Muscle layer of colon (tissue), 2 donors: Measurements from ENCODE around the gene LRRC8E.
A peak's percentile ranks its signal among the peaks of the same experiment; 100 is the strongest.
"Not testable (repeated sequence)": the region's sequence is repeated elsewhere in the genome, so short reads cannot be mapped to it uniquely, and the experiment has no call there.

Source experiments
- H3K27ac ChIP-seq: one replicate; pipeline ENCODE4 v1.7.0; 2013; ENCODE audit warnings: low read depth, mild to moderate bottlenecking, low read length, moderate library complexity
- H3K27me3 ChIP-seq, 2 donors: one replicate each; pipeline ENCODE4 v1.7.0; 2013; ENCODE audit warnings: low read length in 2 of 2, mild to moderate bottlenecking in 2 of 2; ENCODE audit not compliant: insufficient read depth in 2 of 2, control insufficient read depth in 1 of 2
- H3K36me3 ChIP-seq: one replicate; pipeline ENCODE4 v1.7.0; 2013; ENCODE audit warnings: mild to moderate bottlenecking, low read length; ENCODE audit not compliant: insufficient read depth
- H3K4me1 ChIP-seq: one replicate; pipeline ENCODE4 v1.7.0; 2013; ENCODE audit warnings: mild to moderate bottlenecking, low read length; ENCODE audit not compliant: insufficient read depth
- H3K4me3 ChIP-seq, 2 donors: one replicate each; pipeline ENCODE4 v1.7.0; 2013; ENCODE audit warnings: low read length in 2 of 2, low read depth in 1 of 2, mild to moderate bottlenecking in 1 of 2, moderate library complexity in 1 of 2
- H3K9ac ChIP-seq: one replicate; pipeline ENCODE4 v1.7.0; 2013; ENCODE audit warnings: low read length
- H3K9me3 ChIP-seq: one replicate; pipeline ENCODE4 v1.7.0; 2013; ENCODE audit warnings: mild to moderate bottlenecking, low read length
- donor health status: abdominal sarcoma.
- donor health status: Adenocarcinoma of cecum.

LRRC8E gene

DNA sequence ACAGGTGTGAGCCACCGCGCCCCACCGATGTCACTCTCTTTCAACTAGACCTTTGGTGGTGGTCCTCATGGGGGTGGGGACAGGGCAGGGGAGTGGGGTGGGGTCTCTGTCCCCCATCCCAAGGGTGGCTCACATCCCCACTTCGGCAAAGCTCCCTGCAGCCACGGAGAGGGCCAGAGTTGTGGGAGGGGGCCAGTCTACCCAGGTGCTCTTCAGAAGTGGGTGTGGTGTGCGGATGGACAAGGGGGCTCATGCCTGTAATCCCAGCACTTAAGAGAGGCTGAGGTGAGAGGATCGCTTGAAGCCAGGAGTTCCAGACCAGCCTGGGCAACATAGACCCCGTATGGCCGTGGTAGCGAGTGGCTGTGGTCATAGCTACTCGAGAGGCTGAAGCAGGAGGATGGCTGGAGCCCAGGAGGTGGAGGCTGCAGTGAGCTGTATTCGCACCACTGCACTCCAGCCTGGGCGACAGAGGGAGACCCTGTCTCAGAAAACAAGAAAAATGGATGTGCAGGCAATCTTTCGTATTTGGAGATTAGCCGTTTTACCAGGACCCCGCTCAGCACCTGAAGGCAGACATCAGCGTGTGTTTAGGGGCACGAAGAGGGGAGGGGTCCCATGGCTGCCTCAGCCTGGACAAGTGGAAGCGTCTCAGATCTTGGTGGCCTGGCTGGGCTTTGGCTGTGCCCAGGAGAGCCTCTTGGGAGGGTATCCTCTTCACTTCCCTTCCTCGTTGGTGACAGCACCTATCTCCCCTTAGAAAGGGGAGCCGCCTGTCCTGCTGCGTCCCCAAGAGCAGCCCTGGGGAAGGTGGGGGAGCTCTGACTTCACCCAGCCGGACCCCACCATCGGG lies 27.2 kb downstream of the LRRC8E start:
- Histone ChIP-seq H3K4me1 (peaks cover 10% of the 10 kb centered on the region), H3K4me3 (no peak overlapping the region), H3K36me3 (peaks cover 18% of the 10 kb centered on the region), H3K27me3 (peaks cover 18 to 62% of the 10 kb centered on the region in 2 donors), H3K9me3 (no peaks in the 10 kb centered on the region), H3K9ac (no peak overlapping the region), H3K27ac (no peak overlapping the region)

DNA sequence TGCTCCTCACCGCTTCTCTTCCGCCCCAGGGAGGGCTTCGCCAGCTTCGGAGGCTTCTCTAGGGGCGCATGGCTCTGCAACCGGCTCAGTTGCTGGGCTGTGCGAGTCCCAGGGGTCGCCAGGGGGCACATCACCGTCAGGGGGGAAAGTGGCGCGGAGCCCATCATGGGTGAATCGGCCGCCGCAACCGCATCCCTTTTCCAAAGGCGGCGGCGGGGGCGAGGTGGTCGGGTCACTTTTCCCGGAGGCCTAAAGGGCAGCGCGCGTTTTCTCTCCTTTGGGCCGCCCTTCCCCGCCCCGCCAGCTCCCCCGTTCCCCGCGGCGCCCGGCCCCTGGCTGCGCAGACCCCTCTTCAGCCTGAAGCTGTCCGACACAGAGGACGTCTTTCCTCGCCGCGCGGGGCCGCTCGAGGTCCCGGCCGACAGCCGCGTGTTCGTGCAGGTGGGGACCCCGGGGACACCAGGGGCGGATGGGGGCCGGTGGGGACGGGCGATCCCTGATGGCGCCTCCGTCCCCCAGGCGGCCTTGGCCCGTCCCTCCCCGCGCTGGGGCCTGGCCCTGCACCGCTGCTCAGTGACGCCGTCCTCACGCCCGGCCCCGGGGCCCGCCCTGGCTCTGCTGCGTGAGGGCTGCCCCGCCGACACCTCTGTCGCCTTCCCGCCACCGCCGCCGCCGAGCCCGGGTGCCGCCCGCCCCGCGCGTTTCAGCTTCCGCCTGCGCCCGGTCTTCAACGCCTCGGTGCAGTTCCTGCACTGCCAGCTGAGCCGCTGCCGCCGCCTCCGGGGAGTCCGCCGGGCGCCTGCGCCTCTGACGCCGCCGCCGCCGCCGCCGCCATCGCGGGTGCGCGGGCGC lies 28.0 kb downstream of the LRRC8E start:
- Histone ChIP-seq H3K9me3 (no peaks in the 10 kb centered on the region), H3K4me1 (peaks cover 15% of the 10 kb centered on the region), H3K27ac (no peak overlapping the region), H3K36me3 (peaks cover 9% of the 10 kb centered on the region), H3K27me3 (peaks cover 18 to 62% of the 10 kb centered on the region in 2 donors), H3K9ac (no peak overlapping the region), H3K4me3 (no peak overlapping the region)

DNA sequence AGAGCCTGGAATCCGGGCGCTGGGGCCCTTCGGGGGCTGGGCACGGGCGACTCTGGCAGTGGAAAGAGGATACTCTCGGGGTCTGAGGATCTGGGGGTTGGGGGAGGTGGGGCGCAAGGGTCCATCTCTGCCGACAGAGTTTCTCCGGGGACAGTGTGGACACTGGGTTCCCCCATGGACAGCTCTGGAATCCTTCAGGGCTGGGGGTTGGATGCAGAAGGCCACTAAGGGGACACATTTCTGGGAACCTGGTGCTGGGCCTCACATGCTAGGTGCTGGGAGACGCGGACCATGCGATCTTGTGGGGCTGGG lies 28.6 kb downstream of the LRRC8E start:
- Histone ChIP-seq H3K4me1 (peaks cover 21% of the 10 kb centered on the region), H3K27me3 (peaks cover 18 to 62% of the 10 kb centered on the region in 2 donors), H3K9me3 (no peaks in the 10 kb centered on the region), H3K36me3 (peaks cover 7% of the 10 kb centered on the region), H3K27ac (no peak overlapping the region), H3K9ac (no peak overlapping the region), H3K4me3 (no peak overlapping the region)

DNA sequence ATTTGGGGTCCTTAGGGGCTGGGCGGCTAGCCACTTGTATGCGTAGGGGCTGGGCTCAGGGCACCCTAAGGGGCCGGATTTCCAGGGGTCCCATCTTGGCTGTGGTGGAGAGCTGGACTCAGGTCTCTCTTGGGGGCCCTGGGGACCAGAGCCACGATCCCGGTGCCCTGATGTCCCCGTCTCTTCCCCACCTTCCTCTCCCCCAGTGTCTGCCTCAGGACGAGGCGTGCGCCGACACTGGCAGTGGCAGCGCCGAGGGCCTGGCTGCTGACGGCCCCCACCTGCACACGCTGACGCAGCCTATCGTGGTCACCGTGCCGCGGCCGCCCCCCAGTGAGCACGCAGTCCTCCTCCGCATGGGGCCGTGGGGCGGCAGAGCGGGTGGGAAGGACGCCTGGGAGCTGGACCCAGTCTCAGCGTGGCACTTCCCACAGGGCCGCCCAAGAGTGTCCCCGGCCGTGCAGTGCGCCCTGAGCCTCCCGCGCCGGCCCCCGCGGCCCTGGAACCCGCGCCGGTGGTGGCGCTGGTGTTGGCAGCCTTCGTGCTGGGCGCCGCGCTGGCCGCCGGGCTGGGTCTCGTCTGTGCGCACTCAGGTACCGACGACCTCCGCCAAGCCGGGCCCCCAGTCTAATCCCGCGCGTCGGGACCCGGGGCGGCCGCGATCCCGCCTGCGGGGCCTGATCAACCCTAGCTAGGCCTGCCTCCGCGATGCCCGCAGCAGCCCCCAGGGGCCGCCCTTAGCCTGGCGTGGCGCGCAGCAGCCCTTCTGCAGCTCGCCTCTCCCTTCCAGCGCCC lies 29.2 kb downstream of the LRRC8E start:
- Histone ChIP-seq H3K4me3 (no peak overlapping the region), H3K36me3 (peaks cover 10% of the 10 kb centered on the region), H3K27ac (no peak overlapping the region), H3K9me3 (no peaks in the 10 kb centered on the region), H3K4me1 (peaks cover 26% of the 10 kb centered on the region), H3K27me3 (peaks cover 18 to 62% of the 10 kb centered on the region in 2 donors), H3K9ac (no peak overlapping the region)

DNA sequence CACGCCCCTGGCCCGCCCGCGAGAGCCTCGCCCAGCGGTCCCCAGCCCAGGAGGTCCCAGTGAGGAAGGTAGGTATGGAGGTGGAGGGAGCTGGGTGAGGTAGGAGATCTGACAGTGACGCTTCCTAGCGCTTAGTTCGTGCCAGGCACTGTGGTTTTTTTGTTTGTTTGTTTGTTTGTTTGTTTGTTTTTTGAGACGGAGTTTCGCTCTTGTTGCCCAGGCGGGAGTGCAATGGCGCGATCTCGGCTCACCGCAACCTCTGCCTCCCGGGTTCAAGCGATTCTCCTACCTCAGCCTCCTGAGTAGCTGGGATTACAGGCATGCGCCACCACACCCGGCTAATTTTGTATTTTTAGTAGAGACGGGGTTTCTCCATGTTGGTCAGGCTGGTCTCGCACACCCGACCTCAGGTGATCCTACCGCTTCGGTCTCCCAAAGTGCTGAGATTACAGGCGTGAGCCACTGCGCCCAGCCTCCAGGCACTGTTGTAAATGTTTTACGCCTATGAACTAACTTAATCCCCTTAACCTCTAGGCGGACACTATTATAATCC lies 29.8 kb downstream of the LRRC8E start:
- not testable (repeated sequence) for H3K9ac ChIP-seq, H3K4me3 ChIP-seq, H3K27ac ChIP-seq, H3K9me3 ChIP-seq
- peaks cover 18 to 62% of the 10 kb centered on the region in 2 donors for H3K27me3 ChIP-seq
- peaks cover 32% of the 10 kb centered on the region for H3K4me1 ChIP-seq
- H3K36me3 ChIP-seq: peaks cover 16% of the 10 kb centered on the region

DNA sequence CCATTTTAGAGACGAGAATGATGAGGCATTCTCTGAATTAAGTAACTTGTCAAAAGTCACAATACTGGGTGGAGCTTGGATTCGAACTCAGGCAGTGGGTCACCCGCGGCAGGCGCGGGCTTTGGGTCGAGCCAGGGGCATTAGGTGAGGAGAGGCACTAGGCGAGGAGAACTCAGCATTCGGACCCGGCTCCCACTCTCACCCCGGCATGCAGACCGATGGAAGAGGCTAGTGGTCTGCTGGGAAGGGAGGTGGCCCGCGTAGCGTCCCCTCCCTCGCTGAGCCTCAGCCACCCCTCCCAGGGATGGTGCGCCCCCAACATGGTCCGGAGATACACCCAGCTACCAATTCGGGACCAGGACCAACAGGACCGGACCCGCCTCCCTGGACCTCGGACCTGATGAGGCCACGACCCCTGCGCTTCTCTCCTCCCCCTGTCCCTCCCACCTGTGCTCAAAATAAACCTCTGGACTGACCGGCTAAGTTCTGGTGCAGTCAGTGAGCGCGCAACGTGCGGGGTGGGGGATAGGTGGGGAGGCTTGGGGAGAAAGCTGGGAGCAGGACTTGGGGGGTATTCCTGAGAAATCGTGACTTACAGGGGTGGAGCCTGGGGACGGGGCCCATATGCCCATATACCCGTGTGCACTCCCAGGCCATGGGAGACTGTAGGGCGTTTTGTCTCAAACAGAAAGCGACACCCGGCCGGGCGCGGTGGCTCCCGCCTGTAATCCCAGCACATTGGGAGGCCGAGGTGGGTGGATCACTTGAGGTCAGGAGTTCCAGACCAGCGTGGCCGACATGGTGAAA lies 30.5 kb downstream of the LRRC8E start:
- peaks cover 38% of the 10 kb centered on the region for H3K4me1 ChIP-seq
- H3K27ac ChIP-seq: no peak overlapping the region
- peaks cover 18 to 60% of the 10 kb centered on the region in 2 donors for H3K27me3 ChIP-seq
- peaks cover 16% of the 10 kb centered on the region for H3K36me3 ChIP-seq
- no peaks in the 10 kb centered on the region for H3K9me3 ChIP-seq
- no peak overlapping the region for H3K4me3 ChIP-seq
- no peak overlapping the region for H3K9ac ChIP-seq

DNA sequence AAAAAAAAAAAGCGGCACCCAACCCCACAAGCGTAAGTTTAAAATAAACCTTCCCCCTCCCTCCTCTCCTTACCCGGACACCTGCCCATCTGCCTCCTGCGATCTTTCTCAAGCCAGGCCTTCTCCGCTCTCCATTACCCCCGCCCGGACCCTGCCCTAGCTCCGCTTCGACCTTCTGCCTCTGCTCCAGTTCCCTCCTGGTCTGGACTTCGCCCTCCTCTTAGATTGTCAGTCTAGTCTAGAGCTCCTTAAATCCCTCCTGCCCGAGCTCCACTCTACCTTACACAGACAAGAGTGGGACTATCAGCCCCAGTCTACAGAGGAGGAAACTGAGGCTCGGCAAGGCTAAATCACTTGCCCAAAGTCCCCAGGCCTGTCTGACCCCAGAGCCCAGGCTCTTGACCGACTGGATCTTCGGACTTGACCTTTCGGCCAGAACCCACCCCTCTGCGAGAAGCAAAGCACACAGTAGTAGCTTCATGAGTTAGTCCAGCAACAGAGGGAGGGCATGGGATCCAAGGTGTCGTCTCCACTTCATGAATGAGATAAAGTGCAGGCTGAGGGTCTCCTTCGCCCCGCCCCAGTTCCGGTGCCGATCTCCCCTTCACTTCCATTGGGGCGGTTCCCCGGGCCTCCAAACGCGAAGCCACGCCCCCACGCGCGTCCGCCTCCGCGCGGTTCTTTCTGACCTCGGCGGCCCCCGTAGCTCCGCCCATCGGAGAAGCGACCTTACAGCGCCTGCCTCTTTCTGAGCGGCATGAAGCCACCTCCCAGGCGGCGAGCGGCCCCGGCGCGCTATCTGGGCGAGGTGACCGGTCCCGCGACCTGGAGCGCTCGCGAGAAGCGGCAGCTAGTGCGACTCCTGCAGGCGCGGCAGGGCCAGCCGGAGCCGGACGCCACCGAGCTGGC lies 31.6 kb downstream of the LRRC8E start, which contains the start of gene SNAPC2:
Gene SNAPC2, plus strand, starts transcription at position 729 of the 909 bp plus-strand sequence. Its CDS starts 29 bp downstream, at position 758.
- peak within 1 kb of the TSS; percentile 70 for H3K9ac ChIP-seq
- peaks cover 38% of the 10 kb centered on the region for H3K4me1 ChIP-seq
- H3K9me3 ChIP-seq: no peaks in the 10 kb centered on the region
- H3K27me3 ChIP-seq: peaks cover 18 to 49% of the 10 kb centered on the region in 2 donors
- H3K36me3 ChIP-seq: peaks cover 16% of the 10 kb centered on the region
- peak within 1 kb of the TSS; percentile 85 for H3K27ac ChIP-seq
- H3K4me3 ChIP-seq: peak within 1 kb of the TSS; percentile 44 to 77

DNA sequence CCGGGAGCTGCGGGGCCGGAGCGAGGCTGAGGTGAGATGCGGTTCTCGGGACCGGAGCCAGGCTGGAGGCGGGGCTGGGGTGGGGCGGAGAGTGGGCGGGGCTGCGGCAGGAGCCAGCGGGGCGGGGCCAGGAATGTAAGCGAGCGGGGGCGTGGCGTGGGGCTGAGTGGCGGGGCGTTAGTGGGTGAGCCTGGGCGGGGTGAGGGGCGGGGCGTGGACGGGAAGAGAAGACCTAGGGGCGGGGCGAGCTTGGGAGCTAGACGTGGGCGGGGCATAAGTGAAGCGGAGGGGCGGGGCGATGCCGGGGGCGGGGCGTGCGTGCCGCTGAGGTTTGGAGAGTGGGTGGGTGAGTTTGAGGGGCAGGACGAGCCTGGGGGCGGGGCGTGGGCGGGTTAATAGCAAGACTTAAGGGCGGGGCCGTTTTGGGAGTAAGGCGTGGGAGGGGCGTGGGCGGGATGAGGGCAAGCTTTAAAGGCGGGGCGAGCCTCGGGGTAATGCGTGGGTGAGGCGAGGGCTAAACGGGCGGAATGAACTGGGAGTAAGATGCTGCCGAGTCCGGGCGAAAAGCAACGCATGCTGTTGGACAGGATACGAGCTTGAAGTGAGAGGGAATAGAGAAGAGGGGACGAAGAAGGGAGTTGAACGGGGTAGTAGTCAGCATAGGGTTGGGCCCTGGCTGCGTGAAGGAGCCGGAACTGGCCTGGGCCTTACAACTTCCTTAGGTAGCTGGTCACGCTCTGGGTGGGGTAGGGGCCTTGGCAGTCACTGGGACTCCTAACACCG lies 32.4 kb downstream of the LRRC8E start:
- Histone ChIP-seq H3K4me3 (peak overlapping the region; percentile 44 to 77), H3K27me3 (peaks cover 10 to 41% of the 10 kb centered on the region in 2 donors), H3K36me3 (peaks cover 16% of the 10 kb centered on the region), H3K4me1 (peaks cover 37% of the 10 kb centered on the region), H3K9me3 (no peaks in the 10 kb centered on the region), H3K9ac (peak overlapping the region; percentile 70), H3K27ac (peak overlapping the region; percentile 85)

DNA sequence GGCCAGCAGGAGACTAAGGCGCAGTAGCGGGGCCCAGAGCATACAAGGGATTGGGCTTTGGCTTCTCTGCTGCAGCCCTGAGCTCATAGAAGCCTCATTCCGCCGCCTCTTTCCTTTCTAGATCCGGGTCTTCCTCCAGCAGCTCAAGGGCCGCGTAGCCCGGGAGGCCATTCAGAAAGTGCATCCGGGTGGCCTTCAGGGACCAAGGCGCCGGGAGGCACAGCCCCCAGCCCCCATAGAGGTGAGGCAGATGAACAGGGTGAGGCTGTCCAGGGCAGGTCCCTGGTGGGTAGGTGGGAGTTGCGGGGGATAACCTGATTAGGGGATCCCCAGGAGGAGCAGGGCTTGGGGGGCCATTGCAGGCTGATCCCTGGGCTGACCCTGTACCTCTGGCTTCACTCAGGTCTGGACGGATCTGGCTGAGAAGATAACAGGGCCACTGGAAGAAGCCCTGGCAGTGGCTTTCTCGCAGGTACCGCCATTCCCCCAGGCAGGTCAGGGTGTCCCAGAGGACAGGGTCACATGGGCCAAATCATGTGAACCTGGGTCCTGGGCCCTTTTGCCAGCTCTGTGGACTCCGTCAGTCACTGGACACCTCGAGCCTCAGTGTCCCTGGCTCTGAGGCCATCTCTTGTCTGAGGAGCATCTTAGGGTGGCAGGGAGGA lies 33.1 kb downstream of the LRRC8E start:
- H3K9ac ChIP-seq: peak overlapping the region; percentile 70

More for the DNA sequence above, 33.1 kb downstream of the LRRC8E start:
- Histone ChIP-seq H3K4me3 (peak overlapping the region; percentile 29 to 65), H3K27me3 (peaks cover 6 to 33% of the 10 kb centered on the region in 2 donors), H3K4me1 (peaks cover 36% of the 10 kb centered on the region), H3K36me3 (peaks cover 16% of the 10 kb centered on the region), H3K27ac (peak overlapping the region; percentile 85), H3K9me3 (no peaks in the 10 kb centered on the region)
